VCaP (cell line): Measurements from ENCODE around the gene MCIDAS.
A peak's percentile ranks its signal among the peaks of the same experiment; 100 is the strongest.

Experiments used
- H3K27ac ChIP-seq: fragments of 450-650 bp; 2 replicates; pipeline ENCODE4 v1.5.1; 2017
- CTCF ChIP-seq: fragments of 450-650 bp; conservative IDR thresholded peaks from 2 replicates; pipeline ENCODE4 v1.5.1; 2017; ENCODE audit warnings: mild to moderate bottlenecking, moderate library complexity

MCIDAS gene

GRCh38 chr5:55234121-55234700, 7.1 kb upstream of the MCIDAS start:
- TF ChIP-seq CTCF = no peak
- peak overlapping the region; percentile 90 for H3K27ac ChIP-seq

- peak within 1 kb of the TSS; percentile 90 for H3K27ac ChIP-seq
- peak; percentile 17; the same call in 1 of the 2 replicates for TF ChIP-seq CTCF
Observed at GRCh38 chr5:55232985-55233928, 6.1 kb upstream of the MCIDAS start, which contains the start of gene CCNO. Gene CCNO (minus strand): TSS chr5:55233608. CDS start chr5:55233523, 85 bp downstream.

GRCh38 chr5:55232271-55232984, 5.3 kb upstream of the MCIDAS start:
- H3K27ac ChIP-seq = peak overlapping the region; percentile 90
- TF ChIP-seq CTCF = no peak

- peak overlapping the region; percentile 90 for H3K27ac ChIP-seq
- no peak for TF ChIP-seq CTCF
Observed at GRCh38 chr5:55231919-55232270, 4.8 kb upstream of the MCIDAS start.

GRCh38 chr5:55231029-55231918, 4.2 kb upstream of the MCIDAS start:
- H3K27ac ChIP-seq = peak overlapping the region; percentile 90
- peak; percentile 24 for TF ChIP-seq CTCF

GRCh38 chr5:55230086-55230629, 3.0 kb upstream of the MCIDAS start:
- H3K27ac ChIP-seq = peak overlapping the region; percentile 90; the same call in 1 of the 2 replicates
- TF ChIP-seq CTCF = no peak
